Naive thymus-derived CD4-positive, alpha-beta T cell (primary cell): ENCODE results near the gene CD180. TPM values are rescaled to one million over a fixed set of nuclear protein-coding genes. Genes with fewer than 3 reads are reported as not detected.

Source experiments
- ATAC-seq: fragments of 150-1000 bp; cut with Tn5 transposase; 2 replicates; pipeline ENCODE4 v1.10.0; 2021; ENCODE audit warnings: mild to moderate bottlenecking, moderate library complexity
- CTCF ChIA-PET: fragments of 350-600 bp; sonication (Branson Sonifier 250); formaldehyde crosslinking; loops from one replicate; lab custom pipeline; 2021; ENCODE audit warnings: antibody characterized with exemption; lab: Charles Lee
- POLR2A ChIA-PET: fragments of 350-600 bp; sonication (Branson Sonifier 250); formaldehyde crosslinking; loops from one replicate; lab custom pipeline; 2021; ENCODE audit warnings: antibody characterized with exemption, inconsistent platforms; lab: Charles Lee
- DNase-seq, 9 donors: peaks; one replicate each; pipeline versions ENCODE4 v3.0.0 to v3.0.0-alpha.2; 2020 to 2022; ENCODE audit warnings: mixed read lengths in 1 of 9
- H3K27ac ChIP-seq: one replicate; pipeline ENCODE4 v1.7.0; 2013; ENCODE audit warnings: mild to moderate bottlenecking, low read depth, low read length, moderate library complexity
- H3K27me3 ChIP-seq, 2 donors: one replicate each; pipeline ENCODE4 v1.7.0; 2013; ENCODE audit warnings: low read length in 2 of 2, mild to moderate bottlenecking in 2 of 2, moderate library complexity in 2 of 2; ENCODE audit not compliant: control insufficient read depth in 2 of 2, insufficient read depth in 2 of 2
- H3K36me3 ChIP-seq, 3 experiments: 1 replicate in 2 of 3; 2 replicates in 1 of 3; pipeline ENCODE4 v1.7.0; 2013; ENCODE audit warnings: low read length in 3 of 3, mild to moderate bottlenecking in 3 of 3, moderate library complexity in 1 of 3; ENCODE audit not compliant: insufficient read depth in 3 of 3, control insufficient read depth in 2 of 3
- H3K4me1 ChIP-seq, 2 donors: one replicate each; pipeline ENCODE4 v1.7.0; 2013; ENCODE audit warnings: low read length in 2 of 2, mild to moderate bottlenecking in 2 of 2, moderate library complexity in 1 of 2; ENCODE audit not compliant: control insufficient read depth in 2 of 2, insufficient read depth in 2 of 2
- H3K4me3 ChIP-seq: 2 replicates; pipeline ENCODE4 v1.7.0; 2013; ENCODE audit warnings: mild to moderate bottlenecking, low read length
- H3K9me3 ChIP-seq, 3 experiments: 1 replicate in 2 of 3; 2 replicates in 1 of 3; pipeline ENCODE4 v1.7.0; 2013; ENCODE audit warnings: low read length in 3 of 3; ENCODE audit not compliant: control insufficient read depth in 2 of 3
- H3K27ac Mint-ChIP-seq, 9 donors: one replicate each; pipeline ENCODE4 v1.8.0; 2020 to 2022; ENCODE audit warnings: mixed read lengths in 9 of 9, mild to moderate bottlenecking in 8 of 9, moderate library complexity in 5 of 9, inconsistent platforms in 2 of 9
- H3K27me3 Mint-ChIP-seq, 5 donors: one replicate each; pipeline ENCODE4 v1.8.0; 2021 to 2022; ENCODE audit warnings: mixed read lengths in 5 of 5, mild to moderate bottlenecking in 1 of 5
- H3K36me3 Mint-ChIP-seq, 5 donors: one replicate each; pipeline ENCODE4 v1.8.0; 2020 to 2022; ENCODE audit warnings: mixed read lengths in 5 of 5, mild to moderate bottlenecking in 3 of 5, inconsistent platforms in 1 of 5
- H3K4me1 Mint-ChIP-seq, 7 donors: one replicate each; pipeline ENCODE4 v1.8.0; 2020 to 2022; ENCODE audit warnings: mixed read lengths in 7 of 7, mild to moderate bottlenecking in 3 of 7, inconsistent platforms in 1 of 7
- H3K4me3 Mint-ChIP-seq, 10 donors: one replicate each; pipeline ENCODE4 v1.8.0; 2020 to 2022; ENCODE audit warnings: mild to moderate bottlenecking in 10 of 10, mixed read lengths in 10 of 10, moderate library complexity in 6 of 10, inconsistent platforms in 2 of 10
- H3K9me3 Mint-ChIP-seq, 11 donors: one replicate each; pipeline ENCODE4 v1.8.0; 2020 to 2022; ENCODE audit warnings: mixed read lengths in 11 of 11, mild to moderate bottlenecking in 4 of 11, inconsistent platforms in 1 of 11, moderate library complexity in 1 of 11
- intact Hi-C, 2 donors: fragments of 100-400 bp; cut with micrococcal nuclease; formaldehyde crosslinking; loops; one replicate each; pipeline ENCODE4 v1.15.1; 2023
- polyA plus RNA-seq, 2 donors: library from polyadenylated mRNA; unstranded; fragments of 300-500 nt; fragmentation: Illumina TruSeq; gene quantifications; one replicate each; pipeline ENCODE4 v1.2.3, GENCODE V29; 2021
- total RNA-seq, 6 experiments: library from RNA in 5 of 6; stranded (reverse) in 5 of 6; gene quantifications; 1 replicate in 5 of 6; 2 replicates in 1 of 6; pipeline ENCODE4 v1.2.3 and lab custom pipeline; 2021 to 2026

Gene CD180
- total and polyA plus RNA-seq, 7 experiments from 2014 or later: 0.20 to 6.4 (median 0.65) TPM

- peaks cover 0 to 11% (median 3%) of the 10 kb centered on the region in 11 donors for H3K9me3 Mint-ChIP-seq
- CTCF ChIA-PET: interaction anchor here (0.6 to 17.3 kb wide), 2 partner anchors 34 to 1087 kb away, joined by 3 to 370 read pairs; partner anchors contain the start of gene CD180
- H3K4me3 ChIP-seq: no peak overlapping the region
- H3K4me3 Mint-ChIP-seq: no peak overlapping the region
- H3K27me3 Mint-ChIP-seq: no peaks in the 10 kb centered on the region
- DNase-seq: no peak
- H3K36me3 Mint-ChIP-seq: peaks cover 4 to 45% (median 6%) of the 10 kb centered on the region in 5 donors
- H3K27ac ChIP-seq: no peak overlapping the region
- H3K27ac Mint-ChIP-seq: no peak overlapping the region
- peaks cover 5 to 41% (median 31%) of the 10 kb centered on the region in 7 donors for H3K4me1 Mint-ChIP-seq
- ATAC-seq: no peak
- H3K9me3 ChIP-seq: no peaks in the 10 kb centered on the region
- intact Hi-C loops: loop anchor here in 1 of 2 donors (1.0 kb wide), 1 partner anchor 12 kb away; no protein-coding TSS in a partner anchor
- no peaks in the 10 kb centered on the region for H3K36me3 ChIP-seq
- peaks cover 34 to 40% of the 10 kb centered on the region in 2 donors for H3K4me1 ChIP-seq
- POLR2A ChIA-PET: interaction anchor here (17.7 kb wide), 1 partner anchor 35 kb away, joined by 348 read pairs; no protein-coding TSS in a partner anchor
- H3K27me3 ChIP-seq: no peaks in the 10 kb centered on the region
Observed at GRCh38 chr5:67170767-67171166, 25.8 kb downstream of the CD180 start.

- Histone ChIP-seq H3K27me3 (no peaks in the 10 kb centered on the region), H3K4me3 (peak overlapping the region; percentile 1), H3K4me1 (peaks cover 51 to 54% of the 10 kb centered on the region in 2 donors), H3K36me3 (peaks cover 0 to 10% (median 0%) of the 10 kb centered on the region in 3 experiments), H3K27ac (peak overlapping the region; percentile 80), H3K9me3 (no peaks in the 10 kb centered on the region)
- CTCF ChIA-PET: interaction anchor here (1.8 to 17.3 kb wide), 3 partner anchors 23 to 1112 kb away, joined by 4 to 370 read pairs (median 7); partner anchors contain the start of gene CD180
- Mint-ChIP-seq H3K36me3 (peaks cover 4 to 52% (median 14%) of the 10 kb centered on the region in 5 donors), H3K4me1 (peaks cover 13 to 60% (median 39%) of the 10 kb centered on the region in 7 donors), H3K27me3 (no peaks in the 10 kb centered on the region), H3K27ac (peak overlapping the region in 8 of 9 donors; percentile 96 to 100 (median 98)), H3K9me3 (no peaks in the 10 kb centered on the region), H3K4me3 (peak overlapping the region in 9 of 10 donors; percentile 18 to 96 (median 86))
- intact Hi-C loops: loop anchor here in 1 of 2 donors (1.0 to 10.0 kb wide), 8 partner anchors 14 to 1997 kb away; partner anchors contain the start of genes CCNB1, CENPK, PIK3R1 and PPWD1
- no peak for ATAC-seq
- DNase-seq: no peak
- POLR2A ChIA-PET: interaction anchor here (0.6 to 17.7 kb wide), 6 partner anchors 10 to 47 kb away, joined by 3 to 348 read pairs (median 20); no protein-coding TSS in a partner anchor
Observed at GRCh38 chr5:67168069-67168468, 28.5 kb downstream of the CD180 start.

GRCh38 chr5:67166460-67167285 lies 29.9 kb downstream of the CD180 start:
- no peaks in the 10 kb centered on the region for H3K9me3 ChIP-seq
- Mint-ChIP-seq H3K27ac (peak overlapping the region in 8 of 9 donors; percentile 96 to 100 (median 98)), H3K27me3 (no peaks in the 10 kb centered on the region), H3K4me1 (peaks cover 27 to 74% (median 53%) of the 10 kb centered on the region in 7 donors), H3K4me3 (peak overlapping the region; percentile 74 to 96 (median 88)), H3K36me3 (peaks cover 4 to 61% (median 14%) of the 10 kb centered on the region in 5 donors), H3K9me3 (no peaks in the 10 kb centered on the region)
- ChIA-PET POLR2A (interaction anchor here (0.6 to 17.7 kb wide), 15 partner anchors 10 to 1050 kb away, joined by 3 to 348 read pairs (median 5); partner anchors contain the start of gene CD180), CTCF (interaction anchor here (0.5 to 17.3 kb wide), 9 partner anchors 9 to 1498 kb away, joined by 3 to 370 read pairs (median 3); partner anchors contain the start of gene CD180)
- H3K4me3 ChIP-seq: peak overlapping the region; percentile 54
- H3K36me3 ChIP-seq: peaks cover 0 to 11% (median 0%) of the 10 kb centered on the region in 3 experiments
- peak; percentile 74 for ATAC-seq
- intact Hi-C loops: loop anchor here (1.0 to 10.0 kb wide), 15 partner anchors 9 to 1998 kb away; partner anchors contain the start of genes CCNB1 (in 1 of the 2), CENPK (in 1 of the 2), PIK3R1 (in 1 of the 2) and PPWD1 (in 1 of the 2)
- peak; percentile 31 to 82 (median 47) for DNase-seq
- H3K4me1 ChIP-seq: peaks cover 63 to 67% of the 10 kb centered on the region in 2 donors
- H3K27ac ChIP-seq: peak overlapping the region; percentile 80
- H3K27me3 ChIP-seq: no peaks in the 10 kb centered on the region

GRCh38 chr5:67165526-67166459 lies 30.8 kb downstream of the CD180 start:
- ATAC-seq (peak; percentile 88), DNase-seq (peak; percentile 56 to 78 (median 70))
- no peaks in the 10 kb centered on the region for H3K9me3 Mint-ChIP-seq
- peaks cover 0 to 11% (median 0%) of the 10 kb centered on the region in 3 experiments for H3K36me3 ChIP-seq
- peak overlapping the region; percentile 54 for H3K4me3 ChIP-seq
- H3K27me3 Mint-ChIP-seq: no peaks in the 10 kb centered on the region
- ChIA-PET POLR2A (interaction anchor here (0.6 to 17.7 kb wide), 13 partner anchors 9 to 1050 kb away, joined by 3 to 348 read pairs (median 5); partner anchors contain the start of gene CD180), CTCF (interaction anchor here (0.6 to 17.3 kb wide), 8 partner anchors 9 to 1082 kb away, joined by 3 to 370 read pairs (median 4); partner anchors contain the start of gene CD180)
- intact Hi-C loops: loop anchor here (1.0 to 10.0 kb wide), 15 partner anchors 8 to 1999 kb away; partner anchors contain the start of genes CCNB1 (in 1 of the 2), CENPK (in 1 of the 2), PIK3R1 (in 1 of the 2) and PPWD1 (in 1 of the 2)
- H3K4me1 Mint-ChIP-seq: peaks cover 36 to 83% (median 62%) of the 10 kb centered on the region in 7 donors
- H3K27ac Mint-ChIP-seq: peak overlapping the region in 8 of 9 donors; percentile 96 to 100 (median 98)
- H3K27ac ChIP-seq: peak overlapping the region; percentile 80
- no peaks in the 10 kb centered on the region for H3K27me3 ChIP-seq
- H3K4me1 ChIP-seq: peaks cover 71 to 73% of the 10 kb centered on the region in 2 donors
- peak overlapping the region; percentile 84 to 96 (median 88) for H3K4me3 Mint-ChIP-seq
- H3K9me3 ChIP-seq: no peaks in the 10 kb centered on the region
- H3K36me3 Mint-ChIP-seq: peaks cover 4 to 67% (median 14%) of the 10 kb centered on the region in 5 donors

- Histone ChIP-seq H3K4me1 (peaks cover 78 to 79% of the 10 kb centered on the region in 2 donors), H3K4me3 (peak overlapping the region; percentile 54)
- no peaks in the 10 kb centered on the region for H3K27me3 Mint-ChIP-seq
Observed at GRCh38 chr5:67164856-67165525, 31.6 kb downstream of the CD180 start.

More at GRCh38 chr5:67164856-67165525, 31.6 kb downstream of the CD180 start:
- Mint-ChIP-seq H3K36me3 (peaks cover 4 to 71% (median 14%) of the 10 kb centered on the region in 5 donors), H3K4me1 (peaks cover 44 to 91% (median 70%) of the 10 kb centered on the region in 7 donors), H3K4me3 (peak overlapping the region in 9 of 10 donors; percentile 84 to 96 (median 89)), H3K9me3 (no peaks in the 10 kb centered on the region), H3K27ac (peak overlapping the region in 8 of 9 donors; percentile 92 to 100 (median 98))
- H3K36me3 ChIP-seq: peaks cover 0 to 11% (median 0%) of the 10 kb centered on the region in 3 experiments
- POLR2A ChIA-PET: interaction anchor here (1.7 to 17.7 kb wide), 5 partner anchors 13 to 58 kb away, joined by 4 to 348 read pairs (median 33); no protein-coding TSS in a partner anchor
- DNase-seq (no peak), ATAC-seq (no peak)
- CTCF ChIA-PET: interaction anchor here (0.6 to 17.3 kb wide), 7 partner anchors 9 to 1121 kb away, joined by 3 to 370 read pairs (median 3); partner anchors contain the start of gene CD180
- intact Hi-C loops: loop anchor here in 1 of 2 donors (5.0 to 10.0 kb wide), 7 partner anchors 323 to 2000 kb away; partner anchors contain the start of genes CCNB1, CENPK, PIK3R1 and PPWD1
- no peaks in the 10 kb centered on the region for H3K9me3 ChIP-seq
- peak overlapping the region; percentile 80 for H3K27ac ChIP-seq
- H3K27me3 ChIP-seq: no peaks in the 10 kb centered on the region
